IMR-90 (cell line): Measurements from ENCODE around the gene PLA2G4A. TPM values are rescaled to one million over a fixed set of nuclear protein-coding genes. Genes with fewer than 3 reads are reported as not detected.

Experiments
- ATAC-seq: fragments of 200-7000 bp; cut with Tn5 transposase; 2 replicates; pipeline ENCODE4 v1.9.1; 2020; ENCODE audit warnings: low read depth, mild to moderate bottlenecking, moderate library complexity
- BruUV-seq: library from RNA; stranded (reverse); fragments of 400-500 nt; replicated peaks from 2 replicates; lab custom pipeline; 2021; lab: Mats Ljungman, UMichigan
- CTCF ChIA-PET: fragments of 300-600 bp; formaldehyde crosslinking; extraction: SDS; loops from one replicate; lab custom pipeline; 2021; ENCODE audit warnings: antibody characterized with exemption; lab: Yijun Ruan, JAX
- POLR2A ChIA-PET: fragments of 300-600 bp; sonication (Branson Sonifier 250); formaldehyde crosslinking; loops from one replicate; lab custom pipeline; 2022; ENCODE audit warnings: antibody characterized with exemption; ENCODE audit not compliant: unreplicated experiment; lab: Charles Lee
- DNase-seq: peaks from one replicate; pipeline ENCODE4 v3.0.0; 2013
- H2AFZ ChIP-seq: replicated peaks from 2 replicates; pipeline ENCODE3; 2013; ENCODE audit warnings: low read length, mild to moderate bottlenecking; ENCODE audit not compliant: poor library complexity
- H2AK5ac ChIP-seq: 2 replicates; pipeline ENCODE4 v1.6.1; 2013; ENCODE audit warnings: low read depth, low read length, inconsistent platforms
- H2AK9ac ChIP-seq: replicated peaks from 2 replicates; pipeline ENCODE3; 2013; ENCODE audit warnings: mild to moderate bottlenecking, low read depth, low read length, moderate library complexity; ENCODE audit not compliant: poor library complexity
- H2BK120ac ChIP-seq: 2 replicates; pipeline ENCODE4 v1.6.1; 2013; ENCODE audit warnings: low read depth, low read length, inconsistent platforms
- H2BK15ac ChIP-seq: 3 replicates; pipeline ENCODE4 v1.6.1; 2013; ENCODE audit warnings: low read depth, low read length, inconsistent platforms
- H2BK20ac ChIP-seq: 2 replicates; pipeline ENCODE4 v1.6.1; 2013; ENCODE audit warnings: low read depth, mild to moderate bottlenecking, inconsistent platforms, low read length, moderate library complexity
- H2BK5ac ChIP-seq: 2 replicates; pipeline ENCODE4 v1.6.1; 2013; ENCODE audit warnings: mild to moderate bottlenecking, low read depth, low read length, inconsistent platforms; ENCODE audit not compliant: poor library complexity, severe bottlenecking
- H3K14ac ChIP-seq: replicated peaks from 2 replicates; pipeline ENCODE4 v1.6.1; 2013; ENCODE audit warnings: low read depth, low read length, inconsistent platforms
- H3K18ac ChIP-seq: 2 replicates; pipeline ENCODE4 v1.6.1; 2013; ENCODE audit warnings: low read depth, low read length, control low read depth
- H3K23ac ChIP-seq: 2 replicates; pipeline ENCODE4 v1.6.1; 2013; ENCODE audit warnings: low read depth, low read length, inconsistent platforms
- H3K27ac ChIP-seq: 2 replicates; pipeline ENCODE4 v1.5.1; 2013; ENCODE audit warnings: mild to moderate bottlenecking, control low read depth, low read length; ENCODE audit not compliant: insufficient read depth
- H3K27me3 ChIP-seq: 2 replicates; pipeline ENCODE4 v1.6.1; 2013; ENCODE audit warnings: low read length; ENCODE audit not compliant: control insufficient read depth, insufficient read depth
- H3K36me3 ChIP-seq: 2 replicates; pipeline ENCODE4 v1.6.1; 2013; ENCODE audit warnings: low read length, mixed read lengths; ENCODE audit not compliant: control insufficient read depth, insufficient read depth
- H3K4ac ChIP-seq: 2 replicates; pipeline ENCODE4 v1.6.1; 2013; ENCODE audit warnings: low read depth, low read length, inconsistent platforms
- H3K4me1 ChIP-seq: 2 replicates; pipeline ENCODE4 v1.6.1; 2013; ENCODE audit warnings: low read length, mixed read lengths; ENCODE audit not compliant: control insufficient read depth, insufficient read depth
- H3K4me2 ChIP-seq: 2 replicates; pipeline ENCODE4 v1.6.1; 2013; ENCODE audit warnings: low read depth, mild to moderate bottlenecking, control low read depth, low read length, moderate library complexity
- H3K4me3 ChIP-seq: 2 replicates; pipeline ENCODE4 v1.5.1; 2013; ENCODE audit warnings: low read depth, mild to moderate bottlenecking, control low read depth, low read length, moderate library complexity; ENCODE audit not compliant: insufficient read depth
- H3K56ac ChIP-seq: 2 replicates; pipeline ENCODE4 v1.6.1; 2013; ENCODE audit warnings: low read length, inconsistent platforms; ENCODE audit not compliant: insufficient read depth; ENCODE audit errors: extremely low read depth
- H3K79me1 ChIP-seq, 2 experiments: 2 replicates each; pipeline ENCODE4 v1.6.1; 2013; ENCODE audit warnings: low read length in 2 of 2, inconsistent platforms in 1 of 2, low read depth in 1 of 2
- H3K9ac ChIP-seq: 2 replicates; pipeline ENCODE4 v1.6.1; 2013; ENCODE audit warnings: low read depth, low read length, control low read depth
- H3K9me1 ChIP-seq: 2 replicates; pipeline ENCODE4 v1.6.1; 2013; ENCODE audit warnings: low read length, inconsistent platforms; ENCODE audit not compliant: insufficient read depth
- H3K9me3 ChIP-seq: 2 replicates; pipeline ENCODE4 v1.6.1; 2013; ENCODE audit warnings: low read length; ENCODE audit not compliant: control insufficient read depth, insufficient read depth
- H4K20me1 ChIP-seq: 2 replicates; pipeline ENCODE4 v1.6.1; 2013; ENCODE audit warnings: low read length, inconsistent platforms; ENCODE audit not compliant: insufficient read depth
- H4K5ac ChIP-seq: 2 replicates; pipeline ENCODE4 v1.6.1; 2013; ENCODE audit warnings: mild to moderate bottlenecking, low read depth, low read length, control low read depth
- H4K8ac ChIP-seq, 2 experiments: 2 replicates each; pipeline ENCODE4 v1.6.1; 2013; ENCODE audit warnings: low read depth in 2 of 2, low read length in 2 of 2, control low read depth in 1 of 2, inconsistent platforms in 1 of 2
- H4K91ac ChIP-seq: 2 replicates; pipeline ENCODE4 v1.6.1; 2013; ENCODE audit warnings: low read depth, low read length, inconsistent platforms; ENCODE audit not compliant: insufficient read depth
- BHLHE40 ChIP-seq: fragments of 150-350 bp; IDR thresholded peaks from 2 replicates; pipeline ENCODE4 v1.6.1; 2016; ENCODE audit warnings: mild to moderate bottlenecking, low read depth, low read length
- CEBPB ChIP-seq: IDR thresholded peaks from 2 replicates; pipeline ENCODE4 v1.6.1; 2012; ENCODE audit warnings: low read depth, low read length, improper control_type of control experiment
- CHD1 ChIP-seq: IDR thresholded peaks from 2 replicates; pipeline ENCODE4 v1.6.1; 2012; ENCODE audit warnings: low read depth, low read length, improper control_type of control experiment
- FOS ChIP-seq: fragments of 150-350 bp; IDR thresholded peaks from 2 replicates; pipeline ENCODE4 v1.6.1; 2016; ENCODE audit warnings: low read depth, low read length
- MAZ ChIP-seq: IDR thresholded peaks from 2 replicates; pipeline ENCODE4 v1.6.1; 2012; ENCODE audit warnings: low read depth, mild to moderate bottlenecking, low read length, improper control_type of control experiment, moderate library complexity, borderline replicate concordance
- MXI1 ChIP-seq: IDR thresholded peaks from 2 replicates; pipeline ENCODE4 v1.6.1; 2012; ENCODE audit warnings: low read depth, mild to moderate bottlenecking, low read length, moderate library complexity, borderline replicate concordance
- POLR2A ChIP-seq: IDR thresholded peaks from 2 replicates; pipeline ENCODE4 v1.6.1; 2012; ENCODE audit warnings: mild to moderate bottlenecking, low read depth, low read length
- RFX5 ChIP-seq: IDR thresholded peaks from 2 replicates; pipeline ENCODE4 v1.8.0; 2012; ENCODE audit warnings: low read depth, mild to moderate bottlenecking, low read length, moderate library complexity
- SMC3 ChIP-seq: fragments of 150-350 bp; IDR thresholded peaks from 2 replicates; pipeline ENCODE4 v1.6.1; 2016; ENCODE audit warnings: low read depth, mild to moderate bottlenecking, antibody characterized with exemption, low read length, moderate library complexity
- dilution Hi-C: fragments of 300-500 bp; cut with HindIII; formaldehyde crosslinking; loops from one replicate; pipeline ENCODE4 v1.14.3; 2018; ENCODE audit warnings: low sequenced_read_pairs; ENCODE audit not compliant: unreplicated experiment
- in situ Hi-C: fragments of 300-500 bp; cut with MboI; formaldehyde crosslinking; loops from 3 replicates; pipeline ENCODE4 v1.14.3; 2019; ENCODE audit warnings: low sequenced_read_pairs, inconsistent platforms, mixed read lengths
- intact Hi-C: fragments of 100-400 bp; cut with micrococcal nuclease; formaldehyde crosslinking; loops from 2 replicates; pipeline ENCODE4 v1.10.0; 2022
- polyA plus RNA-seq, 3 experiments: library from polyadenylated mRNA; depleted of rRNA; stranded (reverse); fragments of >200 nt; gene quantifications; 2 replicates each; pipeline ENCODE4 v1.2.3, GENCODE V29; 2012; ENCODE audit warnings: low replicate concordance in 1 of 3
- total RNA-seq: library from RNA; depleted of rRNA; stranded (reverse); fragments of >200 nt; gene quantifications from 2 replicates; pipeline ENCODE4 v1.2.3, GENCODE V29; 2012
- TF ChIP-seq, protein P1 (sequence below): fragments of 150-350 bp; IDR thresholded peaks from 2 replicates; pipeline ENCODE4 v1.6.1; 2017; ENCODE audit warnings: mild to moderate bottlenecking, antibody characterized with exemption, low read length, low read depth
- TF ChIP-seq, protein P2 (sequence below): conservative IDR thresholded peaks from 2 replicates; pipeline ENCODE4 v1.5.1; 2012; ENCODE audit warnings: mild to moderate bottlenecking, low read depth, low read length, improper control_type of control experiment

Gene PLA2G4A
- total and polyA plus RNA-seq, 2 of the 4 experiments (the other 2 are of a cell fraction), result 1.6 to 3.8 TPM

DNA sequence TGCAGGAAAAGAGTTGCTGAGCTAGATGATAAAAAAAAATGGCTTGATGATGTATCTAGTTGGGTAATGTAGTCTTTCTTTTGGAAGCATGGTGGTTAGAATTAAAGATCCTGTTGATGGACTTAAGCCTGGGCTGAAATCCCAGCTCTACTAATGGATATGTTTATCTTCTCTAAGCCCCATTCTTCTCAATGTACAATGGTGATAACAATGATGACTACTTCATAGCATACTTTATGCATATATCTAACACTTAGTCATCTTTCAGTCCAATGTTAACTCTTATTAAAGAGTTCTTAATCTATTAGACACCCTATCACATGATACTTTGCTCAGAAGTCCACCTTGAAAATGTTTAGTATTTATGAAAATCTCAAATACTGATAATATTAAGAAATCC is 189.5 kb downstream of the PLA2G4A start:
- ChIA-PET POLR2A (no interaction called here), CTCF (no interaction called here)
- H2BK15ac ChIP-seq, result no peak overlapping the region
- no peak overlapping the region for H3K18ac ChIP-seq
- DNase-seq, result no peak
- no peak overlapping the region for H3K4ac ChIP-seq
- no peak overlapping the region for H3K56ac ChIP-seq
- H4K8ac ChIP-seq, result no peak overlapping the region
- no peak overlapping the region for H3K23ac ChIP-seq
- no peak overlapping the region for H2AK5ac ChIP-seq
- H3K27ac ChIP-seq, result no peak overlapping the region
- TF ChIP-seq RFX5 (no peak), BHLHE40 (no peak), MXI1 (no peak), POLR2A (no peak), FOS (no peak), SMC3 (no peak), CHD1 (no peak), MAZ (no peak), CEBPB (no peak)
- TF ChIP-seq, protein P1, sequence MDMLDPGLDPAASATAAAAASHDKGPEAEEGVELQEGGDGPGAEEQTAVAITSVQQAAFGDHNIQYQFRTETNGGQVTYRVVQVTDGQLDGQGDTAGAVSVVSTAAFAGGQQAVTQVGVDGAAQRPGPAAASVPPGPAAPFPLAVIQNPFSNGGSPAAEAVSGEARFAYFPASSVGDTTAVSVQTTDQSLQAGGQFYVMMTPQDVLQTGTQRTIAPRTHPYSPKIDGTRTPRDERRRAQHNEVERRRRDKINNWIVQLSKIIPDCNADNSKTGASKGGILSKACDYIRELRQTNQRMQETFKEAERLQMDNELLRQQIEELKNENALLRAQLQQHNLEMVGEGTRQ, result no peak
- TF ChIP-seq, protein P2, sequence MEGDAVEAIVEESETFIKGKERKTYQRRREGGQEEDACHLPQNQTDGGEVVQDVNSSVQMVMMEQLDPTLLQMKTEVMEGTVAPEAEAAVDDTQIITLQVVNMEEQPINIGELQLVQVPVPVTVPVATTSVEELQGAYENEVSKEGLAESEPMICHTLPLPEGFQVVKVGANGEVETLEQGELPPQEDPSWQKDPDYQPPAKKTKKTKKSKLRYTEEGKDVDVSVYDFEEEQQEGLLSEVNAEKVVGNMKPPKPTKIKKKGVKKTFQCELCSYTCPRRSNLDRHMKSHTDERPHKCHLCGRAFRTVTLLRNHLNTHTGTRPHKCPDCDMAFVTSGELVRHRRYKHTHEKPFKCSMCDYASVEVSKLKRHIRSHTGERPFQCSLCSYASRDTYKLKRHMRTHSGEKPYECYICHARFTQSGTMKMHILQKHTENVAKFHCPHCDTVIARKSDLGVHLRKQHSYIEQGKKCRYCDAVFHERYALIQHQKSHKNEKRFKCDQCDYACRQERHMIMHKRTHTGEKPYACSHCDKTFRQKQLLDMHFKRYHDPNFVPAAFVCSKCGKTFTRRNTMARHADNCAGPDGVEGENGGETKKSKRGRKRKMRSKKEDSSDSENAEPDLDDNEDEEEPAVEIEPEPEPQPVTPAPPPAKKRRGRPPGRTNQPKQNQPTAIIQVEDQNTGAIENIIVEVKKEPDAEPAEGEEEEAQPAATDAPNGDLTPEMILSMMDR, result no peak
- no peak overlapping the region for H3K14ac ChIP-seq
- H3K4me1 ChIP-seq, result peaks cover 5% of the 10 kb centered on the region; the same call in 1 of the 2 replicates
- H2AFZ ChIP-seq, result no peak overlapping the region
- no peaks in the 10 kb centered on the region for H3K36me3 ChIP-seq
- in situ Hi-C loops, result no loop called here
- H3K9me1 ChIP-seq, result peaks cover 3% of the 10 kb centered on the region
- H2BK5ac ChIP-seq, result no peak overlapping the region
- H3K9ac ChIP-seq, result no peak overlapping the region
- H3K4me3 ChIP-seq, result no peak overlapping the region
- no peak overlapping the region for H4K5ac ChIP-seq
- no peak overlapping the region for H4K91ac ChIP-seq
- H4K20me1 ChIP-seq, result no peaks in the 10 kb centered on the region
- no TSS peak for BruUV-seq
- no peaks in the 10 kb centered on the region for H3K79me1 ChIP-seq
- no peaks in the 10 kb centered on the region for H3K9me3 ChIP-seq
- ATAC-seq, result no peak
- H3K27me3 ChIP-seq, result no peaks in the 10 kb centered on the region
- H3K4me2 ChIP-seq, result no peak overlapping the region
- no peak overlapping the region for H2BK120ac ChIP-seq
- H2AK9ac ChIP-seq, result no peak overlapping the region
- no peak overlapping the region for H2BK20ac ChIP-seq
- dilution Hi-C loops, result no loop called here
- intact Hi-C loops, result no loop called here
